ENCODE measurements around the gene IL26. TPM values are rescaled to one million over a fixed set of nuclear protein-coding genes. Genes with fewer than 3 reads are reported as not detected.

The IL26 gene
- total RNA-seq, 1 donor from 2014 or later, result not detected

- no peak overlapping the region for H3K27ac Mint-ChIP-seq (ENCODE audit: unreplicated experiment)
- no peaks in the 10 kb centered on the region for H3K9me3 Mint-ChIP-seq
- H3K27me3 Mint-ChIP-seq (ENCODE audit: low read depth), result no peaks in the 10 kb centered on the region
- TF ChIP-seq CTCF (conservative IDR thresholded peaks at IDR 0.05), result no peak
- no peak overlapping the region for H3K4me3 Mint-ChIP-seq
- no peaks in the 10 kb centered on the region for H3K4me1 Mint-ChIP-seq
- H3K36me3 Mint-ChIP-seq (ENCODE audit: low read depth), result no peaks in the 10 kb centered on the region
- DNase-seq (ENCODE audit: low read depth, low spot score), result no peak
These were observed 36.3 kb upstream of the IL26 start for GRCh38 chr12:68261896-68262295.

- DNase-seq (ENCODE audit: low read depth, low spot score), result no peak
- Mint-ChIP-seq H3K4me3 (no peak overlapping the region), H3K36me3 (ENCODE audit: low read depth) (no peaks in the 10 kb centered on the region), H3K9me3 (no peaks in the 10 kb centered on the region), H3K4me1 (no peaks in the 10 kb centered on the region), H3K27me3 (ENCODE audit: low read depth) (no peaks in the 10 kb centered on the region), H3K27ac (ENCODE audit: unreplicated experiment) (no peak overlapping the region)
- no peak for TF ChIP-seq CTCF (conservative IDR thresholded peaks at IDR 0.05)
These were observed 34.5 kb upstream of the IL26 start for GRCh38 chr12:68260153-68260552.

- Mint-ChIP-seq H3K27ac (ENCODE audit: unreplicated experiment) (no peak overlapping the region), H3K9me3 (no peaks in the 10 kb centered on the region), H3K4me3 (no peak overlapping the region), H3K27me3 (ENCODE audit: low read depth) (no peaks in the 10 kb centered on the region), H3K36me3 (ENCODE audit: low read depth) (no peaks in the 10 kb centered on the region), H3K4me1 (no peaks in the 10 kb centered on the region)
- no peak for DNase-seq (ENCODE audit: low read depth, low spot score)
- TF ChIP-seq CTCF (conservative IDR thresholded peaks at IDR 0.05), result no peak
These were observed 33.8 kb upstream of the IL26 start for GRCh38 chr12:68259318-68259940.

GRCh38 chr12:68253504-68253903, 27.9 kb upstream of the IL26 start, which contains the start of gene IL22:
Gene IL22 (minus strand): TSS chr12:68253604. CDS start chr12:68253448, 156 bp downstream.
- DNase-seq (ENCODE audit: low read depth, low spot score), result no peak
- H3K4me1 Mint-ChIP-seq, result no peaks in the 10 kb centered on the region
- H3K36me3 Mint-ChIP-seq (ENCODE audit: low read depth), result no peaks in the 10 kb centered on the region
- peaks cover 3% of the 10 kb centered on the region for H3K9me3 Mint-ChIP-seq
- no peaks in the 10 kb centered on the region for H3K27me3 Mint-ChIP-seq (ENCODE audit: low read depth)
- H3K27ac Mint-ChIP-seq (ENCODE audit: unreplicated experiment), result no peak within 1 kb of the TSS
- H3K4me3 Mint-ChIP-seq, result no peak within 1 kb of the TSS
- TF ChIP-seq CTCF (conservative IDR thresholded peaks at IDR 0.05), result no peak

GRCh38 chr12:68252077-68252476, 26.5 kb upstream of the IL26 start:
- TF ChIP-seq CTCF (conservative IDR thresholded peaks at IDR 0.05), result no peak
- no peak for DNase-seq (ENCODE audit: low read depth, low spot score)
- no peak overlapping the region for H3K27ac Mint-ChIP-seq (ENCODE audit: unreplicated experiment)
- H3K4me1 Mint-ChIP-seq, result no peaks in the 10 kb centered on the region
- no peaks in the 10 kb centered on the region for H3K36me3 Mint-ChIP-seq (ENCODE audit: low read depth)
- H3K4me3 Mint-ChIP-seq, result no peak overlapping the region
- H3K27me3 Mint-ChIP-seq (ENCODE audit: low read depth), result no peaks in the 10 kb centered on the region
- H3K9me3 Mint-ChIP-seq, result peaks cover 8% of the 10 kb centered on the region
